Measurements from ENCODE around the gene CPZ.

GRCh38 chr4:8662776-8663175 lies 70.2 kb downstream of the CPZ start:
- TF ChIP-seq BHLHE40 (IDR thresholded peaks at IDR 0.05; ENCODE audit: borderline replicate concordance) (no peak), SP1 (IDR thresholded peaks at IDR 0.05) (no peak), FOXK2 (IDR thresholded peaks at IDR 0.05) (no peak), PKNOX1 (IDR thresholded peaks at IDR 0.05) (no peak), FOXA1 (IDR thresholded peaks at IDR 0.05) (no peak), FOXM1 (IDR thresholded peaks at IDR 0.05; ENCODE audit: borderline replicate concordance) (no peak)
